ENCODE data around the gene RAPGEF5.
A peak's percentile ranks its signal among the peaks of the same experiment; 100 is the strongest.

Gene RAPGEF5

GRCh38 chr7:22153432-22154142, 203.4 kb downstream of the RAPGEF5 start:
- Histone ChIP-seq H3K27me3 (ENCODE audit: low read depth) (no peaks in the 10 kb centered on the region), H3K36me3 (replicated peaks) (no peaks in the 10 kb centered on the region), H3K9me3 (no peaks in the 10 kb centered on the region), H3K4me1 (peaks cover 16% of the 10 kb centered on the region), H3K4me3 (no peak overlapping the region)
- DNase-seq (ENCODE audit: low spot score in 2 of 2): peak; percentile 34 to 69
- in situ Hi-C loops (cut with MboI; ENCODE audit: low sequenced_read_pairs): no loop called here

- H3K4me3 ChIP-seq: no peak overlapping the region
- no peaks in the 10 kb centered on the region for H3K27me3 ChIP-seq (ENCODE audit: low read depth)
- no peak for DNase-seq (ENCODE audit: low spot score in 2 of 2)
- H3K4me1 ChIP-seq: peaks cover 16% of the 10 kb centered on the region
- no peaks in the 10 kb centered on the region for H3K36me3 ChIP-seq (replicated peaks)
- no peaks in the 10 kb centered on the region for H3K9me3 ChIP-seq
- in situ Hi-C loops (cut with MboI; ENCODE audit: low sequenced_read_pairs): no loop called here
Observed at GRCh38 chr7:22152690-22153089, 204.3 kb downstream of the RAPGEF5 start.

- peaks cover 16% of the 10 kb centered on the region for H3K4me1 ChIP-seq
- H3K36me3 ChIP-seq (replicated peaks): no peaks in the 10 kb centered on the region
- no peaks in the 10 kb centered on the region for H3K27me3 ChIP-seq (ENCODE audit: low read depth)
- no peaks in the 10 kb centered on the region for H3K9me3 ChIP-seq
- DNase-seq (ENCODE audit: low spot score in 2 of 2): no peak
- no peak overlapping the region for H3K4me3 ChIP-seq
- in situ Hi-C loops (cut with MboI; ENCODE audit: low sequenced_read_pairs): no loop called here
Observed at GRCh38 chr7:22151901-22152300, 205.1 kb downstream of the RAPGEF5 start.

- Histone ChIP-seq H3K36me3 (replicated peaks) (no peaks in the 10 kb centered on the region), H3K9me3 (no peaks in the 10 kb centered on the region), H3K27me3 (ENCODE audit: low read depth) (no peaks in the 10 kb centered on the region), H3K4me3 (no peak overlapping the region), H3K4me1 (peaks cover 16% of the 10 kb centered on the region)
- in situ Hi-C loops (cut with MboI; ENCODE audit: low sequenced_read_pairs): no loop called here
- no peak for DNase-seq (ENCODE audit: low spot score in 2 of 2)
Observed at GRCh38 chr7:22150221-22150620, 206.7 kb downstream of the RAPGEF5 start.

- in situ Hi-C loops (cut with MboI; ENCODE audit: low sequenced_read_pairs): no loop called here
- no peak for DNase-seq (ENCODE audit: low spot score in 2 of 2)
- Histone ChIP-seq H3K4me1 (peaks cover 5% of the 10 kb centered on the region), H3K4me3 (no peak overlapping the region), H3K9me3 (no peaks in the 10 kb centered on the region), H3K27me3 (ENCODE audit: low read depth) (no peaks in the 10 kb centered on the region), H3K36me3 (replicated peaks) (no peaks in the 10 kb centered on the region)
Observed at GRCh38 chr7:22147868-22148267, 209.1 kb downstream of the RAPGEF5 start.

GRCh38 chr7:22146961-22147512, 209.9 kb downstream of the RAPGEF5 start:
- no peaks in the 10 kb centered on the region for H3K9me3 ChIP-seq
- H3K4me1 ChIP-seq: peaks cover 10% of the 10 kb centered on the region
- no peaks in the 10 kb centered on the region for H3K36me3 ChIP-seq (replicated peaks)
- no peaks in the 10 kb centered on the region for H3K27me3 ChIP-seq (ENCODE audit: low read depth)
- H3K4me3 ChIP-seq: no peak overlapping the region
- in situ Hi-C loops (cut with MboI; ENCODE audit: low sequenced_read_pairs): no loop called here
- peak in 1 of 2 experiments; percentile 23 for DNase-seq (ENCODE audit: low spot score in 2 of 2)

- Histone ChIP-seq H3K27me3 (ENCODE audit: low read depth) (no peaks in the 10 kb centered on the region), H3K4me3 (no peak overlapping the region), H3K4me1 (peaks cover 10% of the 10 kb centered on the region), H3K9me3 (no peaks in the 10 kb centered on the region), H3K36me3 (replicated peaks) (no peaks in the 10 kb centered on the region)
- in situ Hi-C loops (cut with MboI; ENCODE audit: low sequenced_read_pairs): no loop called here
- no peak for DNase-seq (ENCODE audit: low spot score in 2 of 2)
Observed at GRCh38 chr7:22144950-22145349, 212.0 kb downstream of the RAPGEF5 start.

GRCh38 chr7:22143491-22143890, 213.5 kb downstream of the RAPGEF5 start:
- peaks cover 10% of the 10 kb centered on the region for H3K4me1 ChIP-seq
- H3K27me3 ChIP-seq (ENCODE audit: low read depth): no peaks in the 10 kb centered on the region
- H3K36me3 ChIP-seq (replicated peaks): no peaks in the 10 kb centered on the region
- in situ Hi-C loops (cut with MboI; ENCODE audit: low sequenced_read_pairs): no loop called here
- no peak overlapping the region for H3K4me3 ChIP-seq
- no peaks in the 10 kb centered on the region for H3K9me3 ChIP-seq
- no peak for DNase-seq (ENCODE audit: low spot score in 2 of 2)

- H3K27me3 ChIP-seq (ENCODE audit: low read depth): no peaks in the 10 kb centered on the region
- no peaks in the 10 kb centered on the region for H3K9me3 ChIP-seq
- no peak overlapping the region for H3K4me3 ChIP-seq
- in situ Hi-C loops (cut with MboI; ENCODE audit: low sequenced_read_pairs): no loop called here
- peak; percentile 22 to 50 for DNase-seq (ENCODE audit: low spot score in 2 of 2)
- peaks cover 10% of the 10 kb centered on the region for H3K4me1 ChIP-seq
- no peaks in the 10 kb centered on the region for H3K36me3 ChIP-seq (replicated peaks)
Observed at GRCh38 chr7:22142572-22142971, 214.4 kb downstream of the RAPGEF5 start.

- Histone ChIP-seq H3K4me3 (no peak overlapping the region), H3K9me3 (no peaks in the 10 kb centered on the region), H3K4me1 (peaks cover 10% of the 10 kb centered on the region), H3K27me3 (ENCODE audit: low read depth) (no peaks in the 10 kb centered on the region), H3K36me3 (replicated peaks) (no peaks in the 10 kb centered on the region)
- in situ Hi-C loops (cut with MboI; ENCODE audit: low sequenced_read_pairs): no loop called here
- no peak for DNase-seq (ENCODE audit: low spot score in 2 of 2)
Observed at GRCh38 chr7:22141355-22141754, 215.6 kb downstream of the RAPGEF5 start.

GRCh38 chr7:22140578-22140977, 216.4 kb downstream of the RAPGEF5 start:
- peaks cover 10% of the 10 kb centered on the region for H3K4me1 ChIP-seq
- in situ Hi-C loops (cut with MboI; ENCODE audit: low sequenced_read_pairs): no loop called here
- DNase-seq (ENCODE audit: low spot score in 2 of 2): no peak
- H3K4me3 ChIP-seq: no peak overlapping the region
- H3K9me3 ChIP-seq: no peaks in the 10 kb centered on the region
- no peaks in the 10 kb centered on the region for H3K36me3 ChIP-seq (replicated peaks)
- no peaks in the 10 kb centered on the region for H3K27me3 ChIP-seq (ENCODE audit: low read depth)

GRCh38 chr7:22138886-22139285, 218.1 kb downstream of the RAPGEF5 start:
- H3K27me3 ChIP-seq (ENCODE audit: low read depth): no peaks in the 10 kb centered on the region
- no peak for DNase-seq (ENCODE audit: low spot score in 2 of 2)
- no peaks in the 10 kb centered on the region for H3K36me3 ChIP-seq (replicated peaks)
- in situ Hi-C loops (cut with MboI; ENCODE audit: low sequenced_read_pairs): no loop called here
- no peaks in the 10 kb centered on the region for H3K9me3 ChIP-seq
- H3K4me1 ChIP-seq: peaks cover 10% of the 10 kb centered on the region
- H3K4me3 ChIP-seq: no peak overlapping the region

GRCh38 chr7:22138106-22138505, 218.8 kb downstream of the RAPGEF5 start:
- Histone ChIP-seq H3K27me3 (ENCODE audit: low read depth) (no peaks in the 10 kb centered on the region), H3K4me3 (no peak overlapping the region), H3K36me3 (replicated peaks) (no peaks in the 10 kb centered on the region), H3K9me3 (no peaks in the 10 kb centered on the region), H3K4me1 (peaks cover 8% of the 10 kb centered on the region)
- in situ Hi-C loops (cut with MboI; ENCODE audit: low sequenced_read_pairs): no loop called here
- no peak for DNase-seq (ENCODE audit: low spot score in 2 of 2)

- in situ Hi-C loops (cut with MboI; ENCODE audit: low sequenced_read_pairs): no loop called here
- Histone ChIP-seq H3K27me3 (ENCODE audit: low read depth) (no peaks in the 10 kb centered on the region), H3K4me3 (no peak overlapping the region), H3K4me1 (peaks cover 1% of the 10 kb centered on the region), H3K36me3 (replicated peaks) (no peaks in the 10 kb centered on the region), H3K9me3 (no peaks in the 10 kb centered on the region)
- DNase-seq (ENCODE audit: low spot score in 2 of 2): no peak
Observed at GRCh38 chr7:22137466-22137865, 219.5 kb downstream of the RAPGEF5 start.

GRCh38 chr7:22137026-22137425, 219.9 kb downstream of the RAPGEF5 start:
- Histone ChIP-seq H3K27me3 (ENCODE audit: low read depth) (no peaks in the 10 kb centered on the region), H3K9me3 (no peaks in the 10 kb centered on the region), H3K36me3 (replicated peaks) (no peaks in the 10 kb centered on the region), H3K4me1 (no peaks in the 10 kb centered on the region), H3K4me3 (no peak overlapping the region)
- DNase-seq (ENCODE audit: low spot score in 2 of 2): no peak
- in situ Hi-C loops (cut with MboI; ENCODE audit: low sequenced_read_pairs): no loop called here

Measured in HAP-1 (cell line).